ENCODE data around the gene ENOX1.
A peak's percentile ranks its signal among the peaks of the same experiment; 100 is the strongest.

Gene ENOX1

GRCh38 chr13:43411741-43412140 is 375.0 kb downstream of the ENOX1 start:
- H3K27ac ChIP-seq: no peak overlapping the region
- no peak for TF ChIP-seq CTCF (conservative IDR thresholded peaks at IDR 0.05)

GRCh38 chr13:43411211-43411610 is 375.6 kb downstream of the ENOX1 start:
- no peak for TF ChIP-seq CTCF (conservative IDR thresholded peaks at IDR 0.05)
- H3K27ac ChIP-seq: no peak overlapping the region

- no peak for TF ChIP-seq CTCF (conservative IDR thresholded peaks at IDR 0.05)
- H3K27ac ChIP-seq: peak overlapping the region; percentile 52
Observed at GRCh38 chr13:43408274-43408673, 378.5 kb downstream of the ENOX1 start.

DNA sequence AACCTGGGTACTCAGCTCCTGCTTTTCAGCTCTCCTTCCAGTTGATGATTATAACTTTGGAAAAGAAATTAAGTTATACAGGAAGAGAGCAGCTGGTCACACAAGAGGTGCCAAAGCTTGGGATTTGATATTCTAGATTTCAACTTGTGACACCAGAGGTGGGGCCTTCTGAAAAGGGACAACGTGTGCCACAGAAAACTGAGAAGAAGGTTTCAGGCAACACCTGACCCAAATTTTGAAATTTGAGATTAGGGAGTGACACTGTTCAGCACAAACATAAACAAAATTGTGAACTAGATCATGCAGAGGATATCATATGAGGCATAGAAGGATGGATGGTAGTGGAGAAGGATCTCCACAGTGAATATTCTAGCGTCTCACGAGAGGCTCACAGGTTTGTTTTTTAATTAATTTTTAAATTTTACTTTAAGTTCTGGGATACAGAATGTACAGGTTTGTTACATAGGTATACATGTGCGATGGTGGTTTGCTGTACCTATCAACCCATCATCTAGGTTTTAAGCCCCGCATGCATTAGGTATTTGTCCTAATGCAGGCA is 379.7 kb downstream of the ENOX1 start:
- TF ChIP-seq CTCF (conservative IDR thresholded peaks at IDR 0.05): no peak
- no peak overlapping the region for H3K27ac ChIP-seq

DNA sequence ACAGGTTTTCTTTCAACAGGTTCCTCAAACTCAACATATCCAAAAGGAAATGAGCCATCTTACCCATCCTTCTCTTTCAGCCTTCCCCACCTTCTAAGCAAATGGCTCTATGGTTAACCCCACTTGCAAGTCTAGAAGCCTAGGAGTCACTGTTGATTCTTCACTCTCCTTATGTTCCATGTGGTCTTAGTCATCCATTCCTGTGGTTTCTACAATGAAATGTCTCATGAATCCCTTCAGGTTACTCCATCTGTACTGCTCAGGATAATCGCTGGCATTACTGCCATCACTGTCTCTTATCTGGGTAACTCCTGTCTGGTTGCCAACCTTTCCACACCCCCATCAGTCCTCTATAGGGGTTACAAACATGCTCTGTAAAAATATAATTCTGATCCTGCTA is 381.3 kb downstream of the ENOX1 start:
- H3K27ac ChIP-seq: no peak overlapping the region
- no peak for TF ChIP-seq CTCF (conservative IDR thresholded peaks at IDR 0.05)

- TF ChIP-seq CTCF (conservative IDR thresholded peaks at IDR 0.05): no peak
- peak overlapping the region; percentile 72 for H3K27ac ChIP-seq
Observed at GRCh38 chr13:43402380-43402779, 384.4 kb downstream of the ENOX1 start.

DNA sequence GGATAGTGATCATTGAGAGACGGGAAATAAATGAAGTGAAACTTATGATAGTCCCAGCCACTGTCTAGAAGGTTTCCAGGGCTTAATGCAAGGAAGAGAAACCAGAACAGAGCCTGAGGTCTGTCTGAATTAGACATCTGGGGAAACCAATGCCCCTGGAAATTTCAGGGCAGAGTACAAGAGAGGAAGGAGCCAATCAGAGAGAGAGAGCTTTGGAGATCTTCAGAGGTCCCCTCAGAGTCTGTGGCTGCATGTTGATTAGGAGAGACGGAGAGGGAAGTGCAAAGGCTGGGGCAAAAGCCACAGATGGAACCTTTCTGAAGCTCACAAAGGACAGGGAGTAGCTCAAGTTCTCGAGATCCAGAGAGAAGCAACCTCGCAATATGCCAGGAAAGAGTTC is 385.4 kb downstream of the ENOX1 start:
- TF ChIP-seq CTCF (conservative IDR thresholded peaks at IDR 0.05): no peak
- peak overlapping the region; percentile 72 for H3K27ac ChIP-seq
